ENCODE results near the gene DNAAF8.

- TF ChIP-seq CTCF (IDR thresholded peaks at IDR 0.05 in 4 of 5, conservative IDR thresholded peaks at IDR 0.05 in 1 of 5) (no peak), POLR2A (IDR thresholded peaks at IDR 0.05) (no peak)
These were observed 48.4 kb upstream of the DNAAF8 start for GRCh38 chr16:4685776-4686496.

Data from gastrocnemius medialis (tissue), 4 donors.